Measurements from ENCODE around the gene FGD4.

The FGD4 gene

GRCh38 chr12:32440120-32440865 is 40.9 kb downstream of the FGD4 start:
- TF ChIP-seq CTCF (IDR thresholded peaks at IDR 0.05; ENCODE audit: control insufficient read depth, extremely low read depth, insufficient read depth) = no peak
- no peak overlapping the region for H3K4me3 ChIP-seq (ENCODE audit: low read depth, low read length)
- peak; percentile 11 for DNase-seq (ENCODE audit: low read depth)

- H3K4me3 ChIP-seq (ENCODE audit: low read depth, low read length) = no peak overlapping the region
- no peak for DNase-seq (ENCODE audit: low read depth)
- no peak for TF ChIP-seq CTCF (IDR thresholded peaks at IDR 0.05; ENCODE audit: control insufficient read depth, extremely low read depth, insufficient read depth)
Measured at GRCh38 chr12:32443491-32443890, 44.1 kb downstream of the FGD4 start.

GRCh38 chr12:32444895-32445294 is 45.5 kb downstream of the FGD4 start:
- no peak overlapping the region for H3K4me3 ChIP-seq (ENCODE audit: low read depth, low read length)
- no peak for TF ChIP-seq CTCF (IDR thresholded peaks at IDR 0.05; ENCODE audit: control insufficient read depth, extremely low read depth, insufficient read depth)
- DNase-seq (ENCODE audit: low read depth) = no peak

- H3K4me3 ChIP-seq (ENCODE audit: low read depth, low read length) = no peak overlapping the region
- TF ChIP-seq CTCF (IDR thresholded peaks at IDR 0.05; ENCODE audit: control insufficient read depth, extremely low read depth, insufficient read depth) = no peak
Measured at GRCh38 chr12:32445356-32445755, 46.0 kb downstream of the FGD4 start.

GRCh38 chr12:32446316-32447119 is 47.2 kb downstream of the FGD4 start:
- H3K4me3 ChIP-seq (ENCODE audit: low read depth, low read length) = no peak overlapping the region
- TF ChIP-seq CTCF (IDR thresholded peaks at IDR 0.05; ENCODE audit: control insufficient read depth, extremely low read depth, insufficient read depth) = no peak
- DNase-seq (ENCODE audit: low read depth) = no peak

More at GRCh38 chr12:32445356-32445755, 46.0 kb downstream of the FGD4 start:
- DNase-seq (ENCODE audit: low read depth) = no peak

GRCh38 chr12:32448586-32448985 is 49.2 kb downstream of the FGD4 start:
- no peak for TF ChIP-seq CTCF (IDR thresholded peaks at IDR 0.05; ENCODE audit: control insufficient read depth, extremely low read depth, insufficient read depth)
- no peak for DNase-seq (ENCODE audit: low read depth)
- H3K4me3 ChIP-seq (ENCODE audit: low read depth, low read length) = no peak overlapping the region
